Right lobe of liver (tissue), 4 donors: ENCODE measurements around the gene DUSP2.

Experiments
- POLR2A ChIP-seq: fragments of 450-650 bp; IDR thresholded peaks from one replicate; pipeline ENCODE4 v1.6.1; 2017; ENCODE audit warnings: antibody characterized with exemption, mild to moderate bottlenecking
- TF ChIP-seq, protein P1 (sequence below), 4 donors: fragments of 200-600 bp in 3 of 4; fragments of 450-650 bp in 1 of 4; IDR thresholded peaks; one replicate each; pipeline versions ENCODE4 v1.5.1 to v1.8.0; 2016 to 2022; ENCODE audit warnings: antibody characterized with exemption in 4 of 4, mild to moderate bottlenecking in 2 of 4
- donor health status: DM: no; HTN: no; CAD: no.
- donor health status: DM: no; HTN: no; CAD: no.
- donor health status: DM: no; HTN: yes; CAD: no.

DNA sequence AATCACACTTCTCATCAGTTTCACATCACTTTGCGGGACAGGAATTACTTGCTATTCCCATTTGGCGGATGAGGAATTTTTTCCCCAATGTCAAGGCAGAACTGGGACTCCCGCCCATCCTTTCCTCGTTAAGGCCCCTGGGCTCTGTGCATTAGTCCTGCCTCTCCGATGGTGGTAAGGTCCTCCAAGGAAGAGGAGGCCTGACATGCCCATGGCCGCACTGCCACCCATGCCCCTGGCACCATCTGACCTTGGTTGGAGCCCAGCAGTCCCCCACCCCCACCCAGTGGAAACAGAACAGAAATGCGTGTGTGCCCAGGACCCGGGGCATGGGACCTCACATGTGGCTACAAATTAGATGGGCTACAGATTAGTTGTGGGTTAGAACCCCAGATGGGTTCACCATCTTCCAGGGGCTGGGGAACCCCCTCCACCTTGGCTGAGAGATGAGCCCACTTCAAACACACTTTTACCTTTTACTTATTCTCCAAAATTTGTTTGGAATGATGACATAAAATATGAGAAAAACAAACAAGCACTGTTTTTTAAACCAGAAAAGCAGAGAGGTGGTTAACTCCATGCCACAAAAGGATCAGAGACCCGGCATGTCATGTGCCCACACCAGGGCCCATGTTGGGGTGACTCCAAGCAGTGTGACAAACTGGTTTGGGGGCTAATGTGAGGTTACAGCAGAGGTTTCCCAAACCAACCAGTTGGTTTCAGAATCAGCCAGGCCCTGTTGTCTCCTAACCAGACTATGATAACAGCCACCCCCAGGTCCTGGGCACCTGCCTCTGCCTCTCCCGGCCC, 11.0 kb upstream of the DUSP2 start:
- TF ChIP-seq, protein P1, sequence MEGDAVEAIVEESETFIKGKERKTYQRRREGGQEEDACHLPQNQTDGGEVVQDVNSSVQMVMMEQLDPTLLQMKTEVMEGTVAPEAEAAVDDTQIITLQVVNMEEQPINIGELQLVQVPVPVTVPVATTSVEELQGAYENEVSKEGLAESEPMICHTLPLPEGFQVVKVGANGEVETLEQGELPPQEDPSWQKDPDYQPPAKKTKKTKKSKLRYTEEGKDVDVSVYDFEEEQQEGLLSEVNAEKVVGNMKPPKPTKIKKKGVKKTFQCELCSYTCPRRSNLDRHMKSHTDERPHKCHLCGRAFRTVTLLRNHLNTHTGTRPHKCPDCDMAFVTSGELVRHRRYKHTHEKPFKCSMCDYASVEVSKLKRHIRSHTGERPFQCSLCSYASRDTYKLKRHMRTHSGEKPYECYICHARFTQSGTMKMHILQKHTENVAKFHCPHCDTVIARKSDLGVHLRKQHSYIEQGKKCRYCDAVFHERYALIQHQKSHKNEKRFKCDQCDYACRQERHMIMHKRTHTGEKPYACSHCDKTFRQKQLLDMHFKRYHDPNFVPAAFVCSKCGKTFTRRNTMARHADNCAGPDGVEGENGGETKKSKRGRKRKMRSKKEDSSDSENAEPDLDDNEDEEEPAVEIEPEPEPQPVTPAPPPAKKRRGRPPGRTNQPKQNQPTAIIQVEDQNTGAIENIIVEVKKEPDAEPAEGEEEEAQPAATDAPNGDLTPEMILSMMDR (IDR thresholded peaks at IDR 0.05) = no peak
- TF ChIP-seq POLR2A = no peak
